Hepatocyte (in vitro differentiated cells): ENCODE measurements around the gene GNG13.

Experiments
- CTCF ChIP-seq: fragments of 200-600 bp; sonication (generic); IDR thresholded peaks from 2 replicates; pipeline ENCODE4 v1.5.1; 2016; ENCODE audit warnings: antibody characterized with exemption, mild to moderate bottlenecking; ENCODE audit not compliant: poor library complexity
- EZH2 ChIP-seq: fragments of 200-600 bp; sonication (generic); IDR thresholded peaks from 2 replicates; pipeline ENCODE4 v1.6.1; 2016; ENCODE audit warnings: antibody characterized with exemption, mild to moderate bottlenecking, borderline replicate concordance
- EZH2phosphoT487 ChIP-seq: fragments of 200-600 bp; sonication (generic); IDR thresholded peaks from one replicate; pipeline ENCODE4 v1.6.1; 2018; ENCODE audit warnings: antibody characterized with exemption, mild to moderate bottlenecking, low read depth, moderate library complexity; ENCODE audit not compliant: unreplicated experiment, severe bottlenecking

DNA sequence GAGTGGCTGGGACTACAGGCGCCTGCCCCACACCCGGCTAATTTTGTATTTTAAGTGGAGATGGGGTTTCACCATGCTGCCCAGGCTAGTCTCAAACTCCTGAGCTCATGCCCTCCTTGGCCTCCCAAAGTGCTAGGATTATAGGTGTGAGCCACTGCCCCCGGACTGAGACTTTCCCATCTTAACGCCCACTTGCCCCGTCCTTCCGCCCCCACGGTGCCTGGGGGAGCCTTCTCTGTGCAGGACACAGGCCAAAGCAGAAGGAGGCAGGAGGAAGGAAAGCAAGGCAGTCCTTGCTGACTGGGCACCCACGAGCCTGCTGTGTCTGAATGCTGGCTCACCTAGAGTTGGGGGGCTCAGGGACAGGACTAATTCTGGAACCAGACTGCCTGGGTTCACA lies 17.6 kb upstream of the GNG13 start:
- TF ChIP-seq CTCF (no peak), EZH2 (no peak), EZH2phosphoT487 (no peak)
